ENCODE data around the gene ZNF562. TPM values are rescaled to one million over a fixed set of nuclear protein-coding genes. Genes with fewer than 3 reads are reported as not detected.

The ZNF562 gene
- total and polyA plus RNA-seq, 10 of the 15 experiments (the other 5 are each of a cell fraction or from before 2014, with no cell fraction given): 5.2 to 21.1 (median 10.7) TPM

- TF ChIP-seq CUX1 (IDR thresholded peaks at IDR 0.05; ENCODE audit: insufficient replicate concordance, low read depth, low read length): peak; percentile 28
- peak; percentile 41; the same call in 1 of the 2 replicates for TF ChIP-seq TCF3 (IDR thresholded peaks at IDR 0.05; ENCODE audit: borderline replicate concordance, insufficient read depth, low read depth, low read length)
- TF ChIP-seq IRF3 (IDR thresholded peaks at IDR 0.05): 0 out of 2 replicates have a peak, but pooled peaks have one; percentile 9
- TF ChIP-seq BMI1 (IDR thresholded peaks at IDR 0.05; ENCODE audit: borderline replicate concordance): no peak
- no peak for TF ChIP-seq CHD4 (IDR thresholded peaks at IDR 0.05)
- peak; percentile 93 for TF ChIP-seq POLR2A (IDR thresholded peaks at IDR 0.05; ENCODE audit: low read depth, low read length)
- TF ChIP-seq EGR1 (IDR thresholded peaks at IDR 0.05; ENCODE audit: borderline replicate concordance in 1 of 2, low read depth in 2 of 2, low read length in 2 of 2): peak; percentile 5 to 47; a peak in 2 of 3 replicates
- TF ChIP-seq GATAD2B (conservative IDR thresholded peaks at IDR 0.05; ENCODE audit: low read depth): 0 out of 2 replicates have a peak, but pooled peaks have one; percentile 17
- 0 out of 2 replicates have a peak, but pooled peaks have one; percentile 4 for TF ChIP-seq SMC3 (IDR thresholded peaks at IDR 0.05; ENCODE audit: borderline replicate concordance, low read length)
- TF ChIP-seq BRCA1 (IDR thresholded peaks at IDR 0.05; ENCODE audit: low read depth, low read length): no peak; the same call in 1 of the 2 replicates
- TF ChIP-seq ATF2 (IDR thresholded peaks at IDR 0.05; ENCODE audit: low read length): peak; percentile 69; the same call in 1 of the 2 replicates
- no peak for TF ChIP-seq SUZ12 (IDR thresholded peaks at IDR 0.05; ENCODE audit: unreplicated experiment)
- TF ChIP-seq MYB (IDR thresholded peaks at IDR 0.05; ENCODE audit: borderline replicate concordance, low read depth, low read length): no peak
- TF ChIP-seq YY1 (IDR thresholded peaks at IDR 0.05; ENCODE audit: low read depth, low read length): peak; percentile 98
- no peak for TF ChIP-seq BCLAF1 (IDR thresholded peaks at IDR 0.05)
- TF ChIP-seq KAT2A (conservative IDR thresholded peaks at IDR 0.05; ENCODE audit: control insufficient read depth, low read depth, low read length): no peak
- TF ChIP-seq SIN3A (IDR thresholded peaks at IDR 0.05; ENCODE audit: low read depth, low read length): 0 out of 2 replicates have a peak, but pooled peaks have one; percentile 72
- TF ChIP-seq ZNF24 (IDR thresholded peaks at IDR 0.05): no peak
- no peak; the same call in 1 of the 2 replicates for TF ChIP-seq HDAC2 (IDR thresholded peaks at IDR 0.05)
Measured at GRCh38 chr19:9621156-9622037, 53.5 kb downstream of the ZNF562 start, which contains the start of gene ZNF561 (continued).
